Adipose tissue (tissue), 3 donors: ENCODE results near the gene TMEM243. TPM values are rescaled to one million over a fixed set of nuclear protein-coding genes. Genes with fewer than 3 reads are reported as not detected.

Experiments
- polyA plus RNA-seq, 3 donors: library from polyadenylated mRNA; stranded (reverse); fragments of 200-250 nt; gene quantifications; one replicate each; pipeline ENCODE4 v1.2.3, GENCODE V29; 2013
- donor health status: healthy with polysubstance abuse.
- donor health status: Bipolar disorder and iron deficiency.
- donor health status: healthy.

The TMEM243 gene
- polyA plus RNA-seq, 3 donors = 22.5 to 36.7 (median 26.6) TPM

Other genes with a start within 250 kb of the TMEM243 start
- 1 to 10 TPM; 2.1 to 6.9 (median 4.0) TPM for gene ELAPOR2, start 160.1 kb downstream of the TMEM243 start, polyA plus RNA-seq
- 10 to 100 TPM; 16.1 to 28.1 (median 24.3) TPM for gene DMTF1, start 67.3 kb downstream of the TMEM243 start, polyA plus RNA-seq
- gene CROT, start 125.9 kb upstream of the TMEM243 start, polyA plus RNA-seq = 1 to 10 TPM; 3.0 to 6.4 (median 3.2) TPM